Neural cell (in vitro differentiated cells): ENCODE results near the gene DNAH3. TPM values are rescaled to one million over a fixed set of nuclear protein-coding genes. Genes with fewer than 3 reads are reported as not detected.

Experiments
- H2AFZ ChIP-seq: fragments of 200-600, 300-800 bp; sonication (generic), shearing (Covaris generic); 2 replicates; pipeline ENCODE4 v1.6.0; 2014; ENCODE audit warnings: low read depth, mild to moderate bottlenecking, antibody characterized with exemption, low read length, moderate library complexity
- H3F3A ChIP-seq: fragments of 200-600 bp; shearing (Covaris generic); 2 replicates; pipeline ENCODE4 v1.6.1; 2016; ENCODE audit warnings: mild to moderate bottlenecking, moderate library complexity, mixed read lengths, antibody characterized with exemption, low read length; ENCODE audit not compliant: insufficient read depth, poor library complexity, severe bottlenecking
- H3K27ac ChIP-seq: fragments of 200-600, 300-800 bp; sonication (generic), shearing (Covaris generic); 2 replicates; pipeline ENCODE4 v1.5.1; 2014; ENCODE audit warnings: mild to moderate bottlenecking, low read length, moderate library complexity
- H3K27me3 ChIP-seq: fragments of 300-800, 200-600 bp; sonication (generic), shearing (Covaris generic); 2 replicates; pipeline ENCODE4 v1.6.0; 2014; ENCODE audit warnings: mild to moderate bottlenecking, low read depth, low read length, moderate library complexity; ENCODE audit not compliant: insufficient read depth
- H3K36me3 ChIP-seq: fragments of 300-800, 200-600 bp; sonication (generic), shearing (Covaris generic); 2 replicates; pipeline ENCODE4 v1.5.1; 2014; ENCODE audit warnings: mild to moderate bottlenecking, antibody characterized with exemption, low read length, moderate library complexity; ENCODE audit not compliant: insufficient read depth
- H3K4me2 ChIP-seq: fragments of 300-800, 200-600 bp; sonication (generic), shearing (Covaris generic); 2 replicates; pipeline ENCODE4 v1.6.0; 2014; ENCODE audit warnings: mild to moderate bottlenecking, low read length
- H3K4me3 ChIP-seq: fragments of 300-800, 200-600 bp; sonication (generic), shearing (Covaris generic); 2 replicates; pipeline ENCODE4 v1.5.1; 2014; ENCODE audit warnings: mild to moderate bottlenecking, low read length, moderate library complexity
- H3K79me2 ChIP-seq: fragments of 200-600 bp; shearing (Covaris generic); replicated peaks from 2 replicates; pipeline ENCODE4 v1.6.0; 2014; ENCODE audit warnings: mild to moderate bottlenecking, low read length, moderate library complexity; ENCODE audit not compliant: insufficient read depth
- H3K9ac ChIP-seq: fragments of 300-800, 200-600 bp; sonication (generic), shearing (Covaris generic); 2 replicates; pipeline ENCODE4 v1.6.1; 2016; ENCODE audit warnings: mild to moderate bottlenecking, low read length, mixed read lengths
- H3K9me2 ChIP-seq: fragments of 200-600 bp; shearing (Covaris generic); 2 replicates; pipeline ENCODE4 v1.6.1; 2016; ENCODE audit warnings: mild to moderate bottlenecking, low read length, mixed read lengths; ENCODE audit not compliant: insufficient read depth
- H3K9me3 ChIP-seq: fragments of 200-600, 300-800 bp; sonication (generic), shearing (Covaris generic); 2 replicates; pipeline ENCODE4 v1.6.1; 2016; ENCODE audit warnings: mild to moderate bottlenecking, mixed run types, low read length, moderate library complexity, mixed read lengths
- H4K20me1 ChIP-seq: fragments of 200-600 bp; shearing (Covaris generic); 2 replicates; pipeline ENCODE4 v1.6.1; 2016; ENCODE audit warnings: mild to moderate bottlenecking, mixed run types; ENCODE audit not compliant: insufficient read depth
- EP300 ChIP-seq: fragments of 450-650 bp; conservative IDR thresholded peaks from 2 replicates; pipeline ENCODE4 v1.6.1; 2014; ENCODE audit warnings: antibody characterized with exemption, mild to moderate bottlenecking, moderate library complexity; ENCODE audit not compliant: poor library complexity, severe bottlenecking
- EZH2 ChIP-seq: fragments of 200-600, 300-800 bp; shearing (Covaris generic), sonication (generic); IDR thresholded peaks from 2 replicates; pipeline ENCODE4 v1.6.1; 2014; ENCODE audit warnings: antibody characterized with exemption, low read length, borderline replicate concordance, mild to moderate bottlenecking; ENCODE audit not compliant: insufficient read depth, poor library complexity, severe bottlenecking
- MXI1 ChIP-seq: fragments of 450-650 bp; conservative IDR thresholded peaks from 2 replicates; pipeline ENCODE4 v1.6.1; 2014; ENCODE audit warnings: antibody characterized with exemption, mild to moderate bottlenecking; ENCODE audit not compliant: poor library complexity, severe bottlenecking
- POLR2AphosphoS5 ChIP-seq: IDR thresholded peaks from 2 replicates; pipeline ENCODE4 v1.6.1; 2012
- RAD21 ChIP-seq: fragments of 450-650 bp; conservative IDR thresholded peaks from 2 replicates; pipeline ENCODE4 v1.6.1; 2014; ENCODE audit warnings: antibody characterized with exemption, mild to moderate bottlenecking, moderate library complexity
- SMC3 ChIP-seq: fragments of 450-650 bp; conservative IDR thresholded peaks from 2 replicates; pipeline ENCODE4 v1.6.1; 2014; ENCODE audit warnings: antibody characterized with exemption, mild to moderate bottlenecking, moderate library complexity; ENCODE audit not compliant: poor library complexity
- TAF1 ChIP-seq: IDR thresholded peaks from 2 replicates; pipeline ENCODE4 v1.6.1; 2012; ENCODE audit warnings: low read depth
- polyA plus RNA-seq: library from polyadenylated mRNA; depleted of rRNA; stranded (reverse); fragments of >200 nt; gene quantifications from 2 replicates; pipeline ENCODE4 v1.2.3, GENCODE V29; 2014
- TF ChIP-seq, protein P1 (sequence below): fragments of 450-650 bp; IDR thresholded peaks from 2 replicates; pipeline ENCODE4 v1.5.1; 2014; ENCODE audit warnings: antibody characterized with exemption, mild to moderate bottlenecking, moderate library complexity; ENCODE audit not compliant: poor library complexity, severe bottlenecking
- TF ChIP-seq, protein P2 (sequence below): IDR thresholded peaks from 2 replicates; pipeline ENCODE4 v1.6.1; 2012; ENCODE audit warnings: borderline replicate concordance

The DNAH3 gene
- polyA plus RNA-seq, 1 donor from 2014 or later, result 0.06 TPM

DNA sequence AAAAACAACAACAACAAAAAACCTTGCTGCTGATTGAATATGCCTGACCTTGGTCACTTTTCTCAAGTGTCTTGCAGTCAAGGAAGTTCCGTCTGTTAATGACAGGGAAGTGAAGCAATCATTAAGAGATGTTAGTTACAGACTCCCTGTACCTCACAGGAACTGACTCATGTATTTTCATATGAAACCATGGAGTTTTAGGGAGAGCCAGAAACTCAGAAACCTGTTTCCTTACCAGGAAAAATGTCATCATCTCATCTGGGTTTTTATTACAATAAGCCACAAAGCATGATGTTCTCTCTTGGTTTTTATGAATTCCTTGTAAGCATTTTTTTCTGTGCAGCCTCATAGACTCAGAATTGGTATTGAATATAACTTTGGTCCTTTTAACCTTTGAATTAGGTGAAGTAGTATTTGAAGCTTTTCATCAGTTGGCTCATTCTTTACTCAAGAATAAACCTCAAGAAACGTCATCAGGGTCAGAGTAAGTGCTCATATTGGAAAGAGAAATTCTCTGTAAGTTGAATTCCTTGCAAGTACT lies 239.8 kb downstream of the DNAH3 start:
- Histone ChIP-seq H3K9me3 (no peaks in the 10 kb centered on the region), H4K20me1 (no peaks in the 10 kb centered on the region), H3K4me2 (no peak overlapping the region), H3K27ac (no peak overlapping the region), H2AFZ (no peak overlapping the region), H3K79me2 (no peaks in the 10 kb centered on the region), H3K27me3 (no peaks in the 10 kb centered on the region), H3K4me3 (no peak overlapping the region), H3K36me3 (no peaks in the 10 kb centered on the region), H3F3A (no peaks in the 10 kb centered on the region), H3K9me2 (no peaks in the 10 kb centered on the region), H3K9ac (no peak overlapping the region)
- TF ChIP-seq EP300, result no peak
- TF ChIP-seq MXI1, result no peak
- TF ChIP-seq, protein P1, sequence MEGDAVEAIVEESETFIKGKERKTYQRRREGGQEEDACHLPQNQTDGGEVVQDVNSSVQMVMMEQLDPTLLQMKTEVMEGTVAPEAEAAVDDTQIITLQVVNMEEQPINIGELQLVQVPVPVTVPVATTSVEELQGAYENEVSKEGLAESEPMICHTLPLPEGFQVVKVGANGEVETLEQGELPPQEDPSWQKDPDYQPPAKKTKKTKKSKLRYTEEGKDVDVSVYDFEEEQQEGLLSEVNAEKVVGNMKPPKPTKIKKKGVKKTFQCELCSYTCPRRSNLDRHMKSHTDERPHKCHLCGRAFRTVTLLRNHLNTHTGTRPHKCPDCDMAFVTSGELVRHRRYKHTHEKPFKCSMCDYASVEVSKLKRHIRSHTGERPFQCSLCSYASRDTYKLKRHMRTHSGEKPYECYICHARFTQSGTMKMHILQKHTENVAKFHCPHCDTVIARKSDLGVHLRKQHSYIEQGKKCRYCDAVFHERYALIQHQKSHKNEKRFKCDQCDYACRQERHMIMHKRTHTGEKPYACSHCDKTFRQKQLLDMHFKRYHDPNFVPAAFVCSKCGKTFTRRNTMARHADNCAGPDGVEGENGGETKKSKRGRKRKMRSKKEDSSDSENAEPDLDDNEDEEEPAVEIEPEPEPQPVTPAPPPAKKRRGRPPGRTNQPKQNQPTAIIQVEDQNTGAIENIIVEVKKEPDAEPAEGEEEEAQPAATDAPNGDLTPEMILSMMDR, result no peak
- no peak for TF ChIP-seq POLR2AphosphoS5
- TF ChIP-seq EZH2, result no peak
- TF ChIP-seq SMC3, result no peak
- TF ChIP-seq, protein P2, sequence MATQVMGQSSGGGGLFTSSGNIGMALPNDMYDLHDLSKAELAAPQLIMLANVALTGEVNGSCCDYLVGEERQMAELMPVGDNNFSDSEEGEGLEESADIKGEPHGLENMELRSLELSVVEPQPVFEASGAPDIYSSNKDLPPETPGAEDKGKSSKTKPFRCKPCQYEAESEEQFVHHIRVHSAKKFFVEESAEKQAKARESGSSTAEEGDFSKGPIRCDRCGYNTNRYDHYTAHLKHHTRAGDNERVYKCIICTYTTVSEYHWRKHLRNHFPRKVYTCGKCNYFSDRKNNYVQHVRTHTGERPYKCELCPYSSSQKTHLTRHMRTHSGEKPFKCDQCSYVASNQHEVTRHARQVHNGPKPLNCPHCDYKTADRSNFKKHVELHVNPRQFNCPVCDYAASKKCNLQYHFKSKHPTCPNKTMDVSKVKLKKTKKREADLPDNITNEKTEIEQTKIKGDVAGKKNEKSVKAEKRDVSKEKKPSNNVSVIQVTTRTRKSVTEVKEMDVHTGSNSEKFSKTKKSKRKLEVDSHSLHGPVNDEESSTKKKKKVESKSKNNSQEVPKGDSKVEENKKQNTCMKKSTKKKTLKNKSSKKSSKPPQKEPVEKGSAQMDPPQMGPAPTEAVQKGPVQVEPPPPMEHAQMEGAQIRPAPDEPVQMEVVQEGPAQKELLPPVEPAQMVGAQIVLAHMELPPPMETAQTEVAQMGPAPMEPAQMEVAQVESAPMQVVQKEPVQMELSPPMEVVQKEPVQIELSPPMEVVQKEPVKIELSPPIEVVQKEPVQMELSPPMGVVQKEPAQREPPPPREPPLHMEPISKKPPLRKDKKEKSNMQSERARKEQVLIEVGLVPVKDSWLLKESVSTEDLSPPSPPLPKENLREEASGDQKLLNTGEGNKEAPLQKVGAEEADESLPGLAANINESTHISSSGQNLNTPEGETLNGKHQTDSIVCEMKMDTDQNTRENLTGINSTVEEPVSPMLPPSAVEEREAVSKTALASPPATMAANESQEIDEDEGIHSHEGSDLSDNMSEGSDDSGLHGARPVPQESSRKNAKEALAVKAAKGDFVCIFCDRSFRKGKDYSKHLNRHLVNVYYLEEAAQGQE, result no peak
- no peak for TF ChIP-seq RAD21
- TF ChIP-seq TAF1, result no peak

DNA sequence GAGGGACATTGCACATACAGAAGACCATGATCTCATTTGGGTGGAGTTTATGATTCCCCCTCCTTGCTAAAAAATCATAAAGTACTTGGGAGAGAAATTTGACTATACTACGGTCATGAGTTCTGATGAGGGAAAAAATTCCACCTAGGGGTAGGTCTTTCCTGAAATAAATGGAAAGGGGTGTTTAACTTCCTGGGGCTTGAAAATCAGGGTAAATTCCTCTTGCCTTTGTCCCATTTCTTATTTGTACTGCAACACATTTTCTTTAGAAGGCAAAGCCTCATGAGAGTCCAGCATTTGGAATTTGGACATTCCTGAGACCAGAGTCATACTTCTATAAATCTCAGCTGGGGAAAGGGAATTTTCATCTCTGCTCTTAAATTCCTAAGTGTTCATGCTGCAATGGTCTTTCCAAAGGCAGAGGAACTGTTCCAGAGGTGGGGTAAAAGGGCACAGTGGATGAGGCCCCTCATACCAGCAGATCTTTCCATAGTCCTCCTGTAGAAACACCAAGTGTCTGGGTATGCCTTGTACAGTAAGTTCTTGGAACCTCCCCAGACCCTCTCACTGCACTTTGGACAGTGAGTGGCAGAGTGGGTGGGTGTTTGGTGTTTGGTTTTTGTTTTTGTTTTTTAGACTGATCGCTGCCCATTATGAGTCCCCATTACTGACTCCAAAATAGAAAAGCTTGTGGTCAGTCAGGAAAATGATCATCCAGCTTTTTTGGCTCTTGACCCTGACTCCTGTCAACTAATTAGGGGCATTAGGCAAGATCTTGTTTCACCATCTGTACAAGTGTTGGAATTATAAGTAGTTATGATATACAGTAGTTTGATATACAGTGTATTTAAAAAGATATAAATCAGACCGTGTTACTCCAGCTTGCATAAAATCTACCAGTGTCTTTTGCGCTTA lies 244.0 kb downstream of the DNAH3 start:
- Histone ChIP-seq H3K79me2 (peaks cover 18% of the 10 kb centered on the region), H3K9ac (no peak overlapping the region), H3K4me3 (no peak overlapping the region), H2AFZ (no peak overlapping the region), H4K20me1 (no peaks in the 10 kb centered on the region), H3F3A (no peaks in the 10 kb centered on the region), H3K9me2 (no peaks in the 10 kb centered on the region), H3K27me3 (no peaks in the 10 kb centered on the region), H3K4me2 (no peak overlapping the region), H3K9me3 (no peaks in the 10 kb centered on the region), H3K27ac (no peak overlapping the region), H3K36me3 (no peaks in the 10 kb centered on the region)
- TF ChIP-seq, protein P2, result no peak
- no peak for TF ChIP-seq EZH2
- TF ChIP-seq, protein P1, result no peak
- no peak for TF ChIP-seq RAD21
- TF ChIP-seq POLR2AphosphoS5, result no peak
- no peak for TF ChIP-seq TAF1
- no peak for TF ChIP-seq SMC3
